Measurements from ENCODE around the gene FAM50A. TPM values are rescaled to one million over a fixed set of nuclear protein-coding genes. Genes with fewer than 3 reads are reported as not detected.

The FAM50A gene
- total RNA-seq, 3 donors from 2014 or later (not counting 1 experiment from before 2014, with no cell fraction given) = 48.9 to 63.2 (median 54.1) TPM

GRCh38 chrX:154448484-154448883 is 4.5 kb downstream of the FAM50A start:
- no peak overlapping the region for H3K4me3 Mint-ChIP-seq
- no peak overlapping the region for H3K4me3 ChIP-seq (ENCODE audit: low read length)
- no peaks in the 10 kb centered on the region for H3K27me3 ChIP-seq (ENCODE audit: control insufficient read depth, insufficient read depth, low read length)
- intact Hi-C loops (cut with micrococcal nuclease) = no loop called here
- peaks cover 0 to 5% of the 10 kb centered on the region in 2 donors for H3K4me1 Mint-ChIP-seq
- H3K27me3 Mint-ChIP-seq (ENCODE audit: low read depth in 2 of 2) = no peaks in the 10 kb centered on the region
- no peaks in the 10 kb centered on the region for H3K36me3 Mint-ChIP-seq
- H3K9me3 Mint-ChIP-seq = no peaks in the 10 kb centered on the region
- no peak for TF ChIP-seq CTCF (IDR thresholded peaks at IDR 0.05)
- 98% methylated on average over 14 of the region's 14 CpGs for WGBS (ENCODE audit: insufficient coverage)
- ATAC-seq = no peak
- no peak for DNase-seq
- no peaks in the 10 kb centered on the region for H3K9me3 ChIP-seq (ENCODE audit: control insufficient read depth, insufficient read depth, low read length)
- H3K27ac Mint-ChIP-seq = no peak overlapping the region
- H3K27ac ChIP-seq (ENCODE audit: low read length) = no peak overlapping the region
- H3K4me1 ChIP-seq (ENCODE audit: control insufficient read depth, insufficient read depth, low read length) = peaks cover 22% of the 10 kb centered on the region
- H3K36me3 ChIP-seq (ENCODE audit: control insufficient read depth, insufficient read depth, low read length) = peaks cover 18% of the 10 kb centered on the region

DNA sequence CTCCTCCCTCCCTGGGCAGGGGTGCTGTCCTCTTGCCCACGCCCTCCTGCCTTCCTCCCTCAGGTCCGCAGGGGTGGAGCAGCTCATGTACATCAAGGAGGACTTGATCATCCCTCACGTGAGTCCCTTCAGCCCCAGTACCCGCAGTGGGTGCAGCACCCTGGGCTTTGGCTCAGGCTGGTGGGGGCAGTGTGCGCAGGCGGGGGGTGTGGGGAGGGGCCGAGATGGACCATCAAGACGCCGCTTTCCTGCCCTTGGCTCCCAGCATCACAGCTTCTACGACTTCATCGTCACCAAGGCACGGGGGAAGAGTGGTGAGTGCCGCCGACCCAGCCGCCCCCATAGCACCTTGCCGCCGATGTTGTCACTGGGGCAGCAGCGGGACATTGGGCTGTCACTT is 5.7 kb downstream of the FAM50A start:
- peaks cover 18% of the 10 kb centered on the region for H3K36me3 ChIP-seq (ENCODE audit: control insufficient read depth, insufficient read depth, low read length)

GRCh38 chrX:154450312-154450711 is 6.4 kb downstream of the FAM50A start:
- WGBS (ENCODE audit: insufficient coverage) = 90% methylated on average over 17 of the region's 17 CpGs

More for the DNA sequence above, 5.7 kb downstream of the FAM50A start:
- intact Hi-C loops (cut with micrococcal nuclease) = no loop called here
- Mint-ChIP-seq H3K27ac (no peak overlapping the region), H3K4me3 (no peak overlapping the region), H3K4me1 (peaks cover 0 to 4% of the 10 kb centered on the region in 2 donors), H3K27me3 (ENCODE audit: low read depth in 2 of 2) (peaks cover 0 to 5% of the 10 kb centered on the region in 2 donors), H3K9me3 (no peaks in the 10 kb centered on the region), H3K36me3 (no peaks in the 10 kb centered on the region)
- H3K27ac ChIP-seq (ENCODE audit: low read length) = no peak overlapping the region
- WGBS (ENCODE audit: insufficient coverage) = 97% methylated on average over 18 of the region's 18 CpGs
- no peak for TF ChIP-seq CTCF (IDR thresholded peaks at IDR 0.05)
- H3K9me3 ChIP-seq (ENCODE audit: control insufficient read depth, insufficient read depth, low read length) = no peaks in the 10 kb centered on the region
- no peaks in the 10 kb centered on the region for H3K27me3 ChIP-seq (ENCODE audit: control insufficient read depth, insufficient read depth, low read length)
- DNase-seq (no peak), ATAC-seq (no peak)
- peaks cover 15% of the 10 kb centered on the region for H3K4me1 ChIP-seq (ENCODE audit: control insufficient read depth, insufficient read depth, low read length)
- no peak overlapping the region for H3K4me3 ChIP-seq (ENCODE audit: low read length)

More at GRCh38 chrX:154450312-154450711, 6.4 kb downstream of the FAM50A start:
- no peak for TF ChIP-seq CTCF (IDR thresholded peaks at IDR 0.05)
- no peak for DNase-seq
- peaks cover 8% of the 10 kb centered on the region for H3K4me1 ChIP-seq (ENCODE audit: control insufficient read depth, insufficient read depth, low read length)
- Mint-ChIP-seq H3K4me3 (no peak overlapping the region), H3K27me3 (ENCODE audit: low read depth in 2 of 2) (peaks cover 0 to 7% of the 10 kb centered on the region in 2 donors), H3K27ac (no peak overlapping the region), H3K9me3 (no peaks in the 10 kb centered on the region), H3K36me3 (no peaks in the 10 kb centered on the region), H3K4me1 (peaks cover 0 to 4% of the 10 kb centered on the region in 2 donors)
- intact Hi-C loops (cut with micrococcal nuclease) = no loop called here
- H3K4me3 ChIP-seq (ENCODE audit: low read length) = no peak overlapping the region
- no peaks in the 10 kb centered on the region for H3K27me3 ChIP-seq (ENCODE audit: control insufficient read depth, insufficient read depth, low read length)
- H3K9me3 ChIP-seq (ENCODE audit: control insufficient read depth, insufficient read depth, low read length) = no peaks in the 10 kb centered on the region
- peaks cover 18% of the 10 kb centered on the region for H3K36me3 ChIP-seq (ENCODE audit: control insufficient read depth, insufficient read depth, low read length)
- no peak overlapping the region for H3K27ac ChIP-seq (ENCODE audit: low read length)
- ATAC-seq = no peak
